Measurements from ENCODE around the gene CDYL. TPM values are rescaled to one million over a fixed set of nuclear protein-coding genes. Genes with fewer than 3 reads are reported as not detected.
A peak's percentile ranks its signal among the peaks of the same experiment; 100 is the strongest.

The CDYL gene
- total and polyA plus RNA-seq, 11 donors, result 4.3 to 45.2 (median 30.6) TPM

DNA sequence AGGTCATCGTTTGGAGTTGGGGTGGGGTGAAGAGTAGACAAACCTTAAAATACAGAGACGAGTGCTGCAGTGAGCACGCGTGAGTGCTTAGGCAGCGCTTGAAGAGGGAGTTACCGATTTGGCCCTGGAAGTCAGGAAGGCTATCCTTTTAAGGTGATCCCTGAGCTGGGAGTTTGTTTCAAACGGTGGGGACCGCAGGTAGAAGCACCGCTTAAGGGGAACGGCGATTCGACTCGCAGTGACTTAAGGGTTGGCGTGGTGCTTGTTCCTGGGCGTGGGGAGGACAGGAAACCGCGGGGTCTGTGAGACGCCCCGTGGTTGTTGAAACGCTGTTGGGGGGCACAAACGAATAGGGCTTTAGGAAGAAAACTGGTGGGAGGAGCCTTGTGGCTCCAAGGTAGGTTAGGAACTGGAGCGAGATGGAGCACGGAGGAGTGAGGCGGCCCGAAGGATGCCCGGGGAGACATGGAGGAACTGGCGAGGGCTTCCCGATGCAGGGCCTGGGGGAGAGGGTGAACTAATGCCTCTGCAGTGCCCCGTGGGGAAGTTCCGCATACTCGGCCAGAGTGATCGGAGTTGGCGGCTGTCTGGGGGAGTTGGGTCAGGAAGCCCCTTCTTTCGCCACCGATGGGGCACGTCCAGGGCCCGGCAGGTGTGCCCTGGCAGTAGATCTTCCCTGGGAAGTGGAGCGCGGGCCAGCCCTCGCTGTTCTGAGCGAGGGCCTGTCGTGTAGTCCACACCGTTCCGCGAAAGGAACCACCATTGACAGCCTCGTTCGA is 1.3 kb upstream of the CDYL start:
- peak overlapping the region in 11 of 12 donors; percentile 8 to 88 (median 61) for H3K27ac ChIP-seq

DNA sequence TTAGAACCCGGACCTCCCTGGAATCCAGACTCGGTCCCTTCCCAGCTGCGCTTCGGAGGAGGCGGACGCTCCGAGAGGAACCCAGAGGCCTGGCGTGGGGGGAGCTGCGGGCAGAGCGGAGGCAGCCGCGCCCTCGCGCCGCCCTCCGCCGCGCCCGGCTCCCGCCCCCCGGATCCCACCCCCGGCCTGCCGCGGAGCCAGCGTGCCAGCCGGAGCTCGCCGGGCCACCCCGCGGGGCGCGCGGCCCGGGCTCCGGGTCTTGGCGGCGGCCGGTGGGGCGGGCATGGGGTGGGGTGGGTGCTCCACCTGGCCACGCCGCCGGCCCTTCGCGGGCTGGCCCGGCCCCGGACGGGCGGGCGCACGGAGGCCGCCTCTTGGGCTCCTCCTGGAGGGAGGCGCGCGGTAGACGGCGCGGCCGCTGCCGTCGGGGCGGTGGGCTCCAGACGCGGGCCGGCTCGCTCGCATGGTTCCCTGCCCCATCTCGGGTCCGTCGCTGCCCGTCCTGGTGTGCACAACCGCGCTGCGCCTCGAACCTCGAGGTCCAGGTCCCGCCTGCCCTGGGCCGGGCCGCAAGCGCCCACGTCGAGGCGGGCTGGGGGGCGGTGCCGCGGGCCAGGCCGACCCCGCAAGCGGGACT is 592 bp upstream of the CDYL start:
- 1 to 4% (median 2%) methylated on average over 5 to 88 of the region's 88 CpGs for WGBS, 4 donors
- Histone ChIP-seq H3K4me3 (peak overlapping the region; percentile 9 to 91 (median 59)), H3K9me3 (peaks cover 0 to 7% (median 0%) of the 10 kb centered on the region in 12 donors), H3K27ac (peak overlapping the region in 11 of 12 donors; percentile 65 to 88 (median 79)), H3K4me1 (peaks cover 0 to 32% (median 16%) of the 10 kb centered on the region in 12 donors), H3K36me3 (no peaks in the 10 kb centered on the region), H3K27me3 (no peaks in the 10 kb centered on the region)
- DNase-seq (peak; percentile 74 to 87 (median 80)), ATAC-seq (peak; percentile 57 to 91 (median 82))
- intact Hi-C loops (cut with DNase I), result loop anchor here in 9 of 10 donors (1.0 to 10.0 kb wide), 16 partner anchors 127 to 461 kb away; partner anchors contain the start of gene RPP40 (in 1 of the 9)
- TF ChIP-seq CTCF (IDR thresholded peaks at IDR 0.05) (peak in 9 of 12 donors; percentile 6 to 56 (median 41)), POLR2A (IDR thresholded peaks at IDR 0.05) (no peak)

More for the DNA sequence above, 1.3 kb upstream of the CDYL start:
- 3 to 8% (median 5%) methylated on average over 32 to 47 of the region's 47 CpGs for WGBS, 4 donors
- H3K27me3 ChIP-seq, result no peaks in the 10 kb centered on the region
- TF ChIP-seq POLR2A (IDR thresholded peaks at IDR 0.05) (no peak), CTCF (IDR thresholded peaks at IDR 0.05) (no peak)
- DNase-seq (peak in 4 of 5 donors; percentile 39 to 72 (median 44)), ATAC-seq (peak; percentile 2 to 28 (median 3))
- H3K36me3 ChIP-seq, result no peaks in the 10 kb centered on the region
- H3K9me3 ChIP-seq, result peaks cover 0 to 7% (median 0%) of the 10 kb centered on the region in 12 donors
- H3K4me1 ChIP-seq, result peaks cover 0 to 28% (median 15%) of the 10 kb centered on the region in 12 donors
- intact Hi-C loops (cut with DNase I), result loop anchor here (2.0 to 10.0 kb wide), 14 partner anchors 123 to 460 kb away; partner anchors contain the start of gene RPP40 (in 1 of the 10)
- H3K4me3 ChIP-seq, result peak overlapping the region; percentile 9 to 91 (median 59)

DNA sequence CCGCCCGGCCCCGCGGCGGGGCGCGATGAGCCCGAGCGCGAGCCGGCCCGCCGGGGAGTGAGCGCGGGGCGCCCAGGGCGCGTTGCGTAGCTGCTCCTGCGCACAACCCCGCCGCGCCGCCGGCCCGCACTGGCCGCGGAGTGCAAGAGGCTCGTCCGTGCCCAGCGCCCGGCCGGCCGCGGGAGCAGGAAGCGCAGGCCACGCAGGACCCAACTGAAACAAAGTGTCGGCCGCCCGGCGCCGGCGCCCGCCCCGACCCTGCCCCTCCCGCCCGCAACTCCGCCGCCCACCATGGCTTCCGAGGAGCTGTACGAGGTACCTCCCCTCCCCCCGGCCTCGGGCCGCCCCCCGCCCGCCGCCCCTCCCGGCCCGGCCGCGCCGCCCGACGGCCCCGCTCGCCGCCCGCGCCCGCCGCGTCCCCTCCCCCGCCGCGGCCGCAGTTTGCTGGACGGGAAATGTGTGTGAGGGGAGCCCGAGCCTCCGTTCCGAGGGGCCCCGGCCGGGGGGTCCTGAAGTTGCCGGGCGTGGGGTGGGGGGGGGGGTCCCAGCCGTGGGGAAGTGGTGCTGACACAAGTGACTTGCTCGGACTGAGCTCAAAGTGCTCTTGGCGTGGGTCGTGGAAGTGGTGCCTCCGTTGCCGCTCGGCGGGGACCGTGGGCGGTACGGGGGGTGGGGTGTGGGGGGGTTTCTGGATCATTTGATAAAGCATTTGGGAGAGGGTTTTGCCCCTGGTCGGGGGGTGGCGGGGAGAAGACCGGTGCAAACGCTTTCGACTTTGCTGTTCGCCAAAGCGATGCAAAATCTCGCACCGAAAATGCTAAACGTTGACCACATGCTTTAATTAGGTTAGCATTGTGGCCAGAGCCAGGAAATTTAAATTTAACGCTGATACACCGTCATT is 539 bp downstream of the CDYL start:
- H3K4me1 ChIP-seq, result peaks cover 0 to 42% (median 23%) of the 10 kb centered on the region in 12 donors
- intact Hi-C loops (cut with DNase I), result loop anchor here in 9 of 10 donors (1.0 to 10.0 kb wide), 15 partner anchors 128 to 462 kb away; partner anchors contain the start of gene RPP40 (in 1 of the 9)
- WGBS, 4 donors, result 0 to 1% (median 0%) methylated on average over 19 to 107 of the region's 107 CpGs
- TF ChIP-seq POLR2A (IDR thresholded peaks at IDR 0.05), result no peak
- no peak for TF ChIP-seq CTCF (IDR thresholded peaks at IDR 0.05)
- H3K9me3 ChIP-seq, result peaks cover 0 to 7% (median 0%) of the 10 kb centered on the region in 12 donors
- peak overlapping the region; percentile 40 to 91 (median 73) for H3K4me3 ChIP-seq
- peak in 4 of 5 donors; percentile 31 to 84 (median 40) for DNase-seq
- no peaks in the 10 kb centered on the region for H3K27me3 ChIP-seq
- H3K27ac ChIP-seq, result peak overlapping the region in 11 of 12 donors; percentile 59 to 90 (median 79)
- ATAC-seq, result peak in 3 of 4 donors; percentile 5 to 7 (median 6)
- H3K36me3 ChIP-seq, result no peaks in the 10 kb centered on the region

Data from heart left ventricle (tissue), 16 donors.